Activated naive CD8-positive, alpha-beta T cell (primary cell): ENCODE data around the gene DAPK3.

Experiments used
- H3K27ac Mint-ChIP-seq: one replicate; pipeline ENCODE4 v1.8.0; 2021; ENCODE audit warnings: mixed read lengths
- H3K27me3 Mint-ChIP-seq: one replicate; pipeline ENCODE4 v1.8.0; 2021; ENCODE audit warnings: mixed read lengths
- H3K36me3 Mint-ChIP-seq: one replicate; pipeline ENCODE4 v1.8.0; 2021; ENCODE audit warnings: mixed read lengths
- H3K4me1 Mint-ChIP-seq: one replicate; pipeline ENCODE4 v1.8.0; 2021; ENCODE audit warnings: low read depth, mixed read lengths
- H3K4me3 Mint-ChIP-seq: one replicate; pipeline ENCODE4 v1.8.0; 2021; ENCODE audit warnings: mild to moderate bottlenecking, mixed read lengths
- H3K9me3 Mint-ChIP-seq: one replicate; pipeline ENCODE4 v1.8.0; 2021; ENCODE audit warnings: low read depth, mixed read lengths

The DAPK3 gene

GRCh38 chr19:3932931-3933810, 37.7 kb downstream of the DAPK3 start, which contains the start of gene NMRK2:
TSS of gene NMRK2 (plus strand) at chr19:3933069. CDS start at chr19:3933672, 603 bp downstream.
- H3K27ac Mint-ChIP-seq, result no peak within 1 kb of the TSS
- H3K9me3 Mint-ChIP-seq, result no peaks in the 10 kb centered on the region
- H3K27me3 Mint-ChIP-seq, result peaks cover 1% of the 10 kb centered on the region
- no peaks in the 10 kb centered on the region for H3K36me3 Mint-ChIP-seq
- H3K4me3 Mint-ChIP-seq, result no peak within 1 kb of the TSS
- H3K4me1 Mint-ChIP-seq, result peaks cover 1% of the 10 kb centered on the region

DNA sequence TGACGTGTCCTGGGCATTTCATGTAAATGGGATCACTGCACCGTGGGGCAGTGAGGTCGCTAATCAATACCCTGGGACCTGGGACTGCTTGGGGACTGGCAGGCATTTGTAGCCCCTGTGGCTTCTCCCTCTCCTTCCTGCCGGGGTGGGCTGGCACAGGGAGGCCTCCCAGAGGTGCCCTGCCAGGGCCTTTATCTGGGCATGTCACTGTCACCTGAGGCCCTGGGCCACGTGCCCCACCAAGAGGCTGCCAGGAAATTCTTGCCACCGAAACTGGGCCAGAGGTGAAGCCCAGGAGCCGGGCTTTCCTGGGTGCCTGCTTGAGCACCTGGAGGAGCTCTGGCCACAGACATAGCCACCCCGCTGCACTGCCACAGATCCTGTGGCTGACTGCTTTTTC, 39.9 kb downstream of the DAPK3 start:
- Mint-ChIP-seq H3K4me3 (no peak overlapping the region), H3K27me3 (peaks cover 1% of the 10 kb centered on the region), H3K4me1 (peaks cover 1% of the 10 kb centered on the region), H3K27ac (no peak overlapping the region), H3K36me3 (no peaks in the 10 kb centered on the region), H3K9me3 (no peaks in the 10 kb centered on the region)

- Mint-ChIP-seq H3K36me3 (peaks cover 8% of the 10 kb centered on the region), H3K27me3 (no peaks in the 10 kb centered on the region), H3K9me3 (peaks cover 5% of the 10 kb centered on the region), H3K27ac (no peak overlapping the region), H3K4me3 (no peak overlapping the region), H3K4me1 (no peaks in the 10 kb centered on the region)
Measured at GRCh38 chr19:3923912-3924311, 47.0 kb downstream of the DAPK3 start.

DNA sequence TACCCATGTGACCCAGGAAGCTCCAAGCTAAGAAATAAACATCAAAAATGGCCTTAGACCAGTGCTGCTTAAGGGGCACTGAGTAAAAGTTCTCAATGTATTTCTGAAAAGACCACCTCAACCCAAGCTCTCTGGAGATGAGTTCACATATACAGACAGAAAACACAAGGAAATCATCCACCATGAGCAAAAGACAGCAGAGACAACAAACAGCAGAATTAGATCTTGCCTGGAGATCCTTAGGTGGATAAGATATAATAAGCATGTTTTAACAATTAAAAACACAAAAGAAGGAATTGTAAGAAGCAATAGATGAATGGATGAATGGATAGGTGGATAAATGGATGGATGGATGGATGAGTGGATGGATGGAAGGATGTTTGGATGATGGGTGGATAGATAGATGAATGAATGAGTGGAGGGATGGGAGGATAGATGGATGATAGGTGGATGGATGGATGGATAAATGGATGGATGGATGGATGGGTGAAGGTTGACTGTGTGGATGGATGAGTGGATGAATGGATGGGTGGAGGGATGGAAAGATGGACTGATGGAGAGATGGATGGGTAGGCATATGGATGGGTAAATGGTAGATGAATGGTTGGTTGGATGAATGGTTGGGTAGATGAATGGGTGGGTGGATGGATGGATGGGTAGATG, 47.7 kb downstream of the DAPK3 start:
- Mint-ChIP-seq H3K27ac (no peak overlapping the region), H3K27me3 (no peaks in the 10 kb centered on the region), H3K4me3 (no peak overlapping the region), H3K9me3 (peaks cover 5% of the 10 kb centered on the region), H3K36me3 (peaks cover 8% of the 10 kb centered on the region), H3K4me1 (no peaks in the 10 kb centered on the region)

GRCh38 chr19:3919793-3920192, 51.1 kb downstream of the DAPK3 start:
- H3K4me3 Mint-ChIP-seq, result no peak overlapping the region
- peaks cover 4% of the 10 kb centered on the region for H3K27me3 Mint-ChIP-seq
- H3K27ac Mint-ChIP-seq, result no peak overlapping the region
- H3K4me1 Mint-ChIP-seq, result no peaks in the 10 kb centered on the region
- peaks cover 5% of the 10 kb centered on the region for H3K9me3 Mint-ChIP-seq
- peaks cover 8% of the 10 kb centered on the region for H3K36me3 Mint-ChIP-seq

- Mint-ChIP-seq H3K4me1 (no peaks in the 10 kb centered on the region), H3K27me3 (peaks cover 4% of the 10 kb centered on the region), H3K4me3 (no peak overlapping the region), H3K27ac (no peak overlapping the region), H3K9me3 (no peaks in the 10 kb centered on the region), H3K36me3 (peaks cover 3% of the 10 kb centered on the region)
Measured at GRCh38 chr19:3916033-3916432, 54.9 kb downstream of the DAPK3 start.

DNA sequence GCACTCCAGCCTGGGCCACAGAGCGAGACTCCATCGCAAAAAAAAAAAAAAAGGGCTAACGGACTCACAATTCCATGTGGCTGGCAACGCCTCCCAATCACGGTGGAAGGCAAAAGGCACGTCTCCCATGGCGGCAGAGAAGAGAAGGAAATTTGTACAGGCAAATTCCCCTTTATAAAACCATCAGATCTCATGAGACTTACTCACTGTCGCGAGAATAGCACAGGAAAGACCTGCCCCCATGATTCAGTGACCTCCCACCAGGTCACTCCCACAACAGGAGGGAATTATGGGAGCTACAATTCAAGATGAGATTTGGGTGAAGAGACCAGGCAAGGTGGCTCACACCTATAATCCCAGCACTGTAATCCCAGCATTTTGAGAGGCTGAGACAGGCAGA, 56.7 kb downstream of the DAPK3 start:
- Mint-ChIP-seq H3K4me1 (no peaks in the 10 kb centered on the region), H3K36me3 (no peaks in the 10 kb centered on the region)

DNA sequence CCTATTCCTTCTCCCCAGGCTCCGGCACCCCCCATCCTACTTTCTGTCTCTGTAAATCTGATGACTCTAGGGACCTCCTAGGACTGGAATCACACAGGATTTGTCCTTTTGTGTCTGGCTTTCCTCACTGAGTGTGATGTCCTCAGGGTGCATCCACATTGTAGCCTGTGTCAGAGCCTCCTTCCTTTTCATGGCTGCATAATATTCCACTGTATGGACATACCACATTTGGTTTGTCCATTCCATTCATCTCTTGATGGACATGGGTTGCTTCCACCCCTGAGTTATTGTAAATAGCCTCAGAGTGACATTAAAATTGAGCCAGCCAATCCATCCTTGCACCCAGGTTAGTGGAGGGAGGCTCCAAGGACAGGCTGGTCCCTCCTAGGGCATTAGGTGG, 60.8 kb downstream of the DAPK3 start:
- Mint-ChIP-seq H3K36me3 (no peaks in the 10 kb centered on the region), H3K27me3 (no peaks in the 10 kb centered on the region), H3K4me3 (no peak overlapping the region), H3K27ac (no peak overlapping the region), H3K9me3 (no peaks in the 10 kb centered on the region), H3K4me1 (no peaks in the 10 kb centered on the region)

More for the DNA sequence above, 56.7 kb downstream of the DAPK3 start:
- Mint-ChIP-seq H3K4me3 (no peak overlapping the region), H3K9me3 (no peaks in the 10 kb centered on the region), H3K27me3 (peaks cover 4% of the 10 kb centered on the region), H3K27ac (no peak overlapping the region)
